WI38 (cell line): ENCODE data around the gene EMILIN1.

Experiments
- H3K4me3 ChIP-seq: 2 replicates; pipeline ENCODE4 v1.5.1; 2011; ENCODE audit warnings: low read depth, mild to moderate bottlenecking, control low read depth, low read length
- TF ChIP-seq, protein P1 (sequence below): IDR thresholded peaks from 2 replicates; pipeline ENCODE4 v1.5.1; 2012; ENCODE audit warnings: low read depth, mild to moderate bottlenecking, control low read depth, low read length

EMILIN1 gene

DNA sequence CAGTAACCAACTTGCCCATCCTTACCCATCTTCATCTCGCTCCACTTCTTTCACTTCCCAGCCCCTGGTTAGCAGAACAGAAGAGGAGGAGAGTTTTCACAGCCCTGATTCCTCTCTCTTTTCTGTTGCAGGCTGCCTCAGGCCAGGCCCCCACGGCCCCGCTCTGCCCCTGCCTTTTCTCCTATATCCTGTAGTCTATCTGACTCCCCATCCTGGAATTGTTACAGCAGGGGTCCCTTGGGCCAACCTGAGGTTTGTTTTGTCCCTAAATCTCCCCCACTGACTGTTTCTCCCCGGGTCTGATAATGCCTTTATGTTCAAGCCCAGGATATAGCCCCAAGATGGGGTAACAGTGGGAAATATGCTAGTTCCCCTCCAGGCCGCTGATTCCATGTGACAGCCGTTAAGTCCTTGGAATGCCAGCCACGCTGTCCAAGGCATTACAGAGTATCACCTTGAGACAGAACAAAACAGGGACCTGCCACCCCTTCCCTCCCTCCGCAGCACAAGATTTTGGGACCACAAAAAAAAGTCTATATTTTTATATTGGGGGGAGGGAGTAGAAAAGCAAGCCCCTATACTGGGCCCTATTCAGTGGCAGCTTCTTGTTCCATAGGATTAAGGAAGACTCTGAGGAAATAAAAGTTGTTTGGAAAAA lies 8.3 kb upstream of the EMILIN1 start:
- TF ChIP-seq, protein P1, sequence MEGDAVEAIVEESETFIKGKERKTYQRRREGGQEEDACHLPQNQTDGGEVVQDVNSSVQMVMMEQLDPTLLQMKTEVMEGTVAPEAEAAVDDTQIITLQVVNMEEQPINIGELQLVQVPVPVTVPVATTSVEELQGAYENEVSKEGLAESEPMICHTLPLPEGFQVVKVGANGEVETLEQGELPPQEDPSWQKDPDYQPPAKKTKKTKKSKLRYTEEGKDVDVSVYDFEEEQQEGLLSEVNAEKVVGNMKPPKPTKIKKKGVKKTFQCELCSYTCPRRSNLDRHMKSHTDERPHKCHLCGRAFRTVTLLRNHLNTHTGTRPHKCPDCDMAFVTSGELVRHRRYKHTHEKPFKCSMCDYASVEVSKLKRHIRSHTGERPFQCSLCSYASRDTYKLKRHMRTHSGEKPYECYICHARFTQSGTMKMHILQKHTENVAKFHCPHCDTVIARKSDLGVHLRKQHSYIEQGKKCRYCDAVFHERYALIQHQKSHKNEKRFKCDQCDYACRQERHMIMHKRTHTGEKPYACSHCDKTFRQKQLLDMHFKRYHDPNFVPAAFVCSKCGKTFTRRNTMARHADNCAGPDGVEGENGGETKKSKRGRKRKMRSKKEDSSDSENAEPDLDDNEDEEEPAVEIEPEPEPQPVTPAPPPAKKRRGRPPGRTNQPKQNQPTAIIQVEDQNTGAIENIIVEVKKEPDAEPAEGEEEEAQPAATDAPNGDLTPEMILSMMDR = no peak
- peak overlapping the region; percentile 100 for H3K4me3 ChIP-seq

DNA sequence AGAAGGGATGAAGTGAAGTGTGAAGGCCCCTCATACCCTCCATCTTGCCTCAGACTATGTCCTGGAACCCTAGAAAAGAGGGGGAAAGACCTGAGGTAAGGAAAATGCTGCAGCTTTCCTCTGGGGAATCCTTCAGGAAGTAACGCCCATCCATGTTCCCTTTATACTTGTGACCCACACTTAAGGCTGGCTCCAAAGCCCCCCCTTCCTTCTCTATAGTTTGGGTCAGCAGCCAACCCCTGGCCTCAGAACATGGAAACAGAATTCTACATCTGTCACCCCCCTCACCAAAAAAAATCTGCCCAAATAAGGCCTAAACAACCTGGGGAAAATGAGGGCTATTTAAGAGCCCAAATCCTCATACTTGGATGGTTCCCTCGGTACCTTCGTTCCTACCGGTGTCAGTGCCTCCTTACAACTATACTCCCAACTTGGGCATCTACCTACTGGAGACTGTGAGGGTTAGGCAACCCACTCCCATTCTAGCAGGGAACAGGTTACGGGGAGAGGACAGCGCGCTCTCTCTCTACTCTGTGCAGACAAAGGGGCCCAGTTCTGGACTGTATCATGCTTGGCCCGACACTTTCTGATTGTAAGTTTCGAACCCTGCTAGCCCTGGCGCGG lies 7.7 kb upstream of the EMILIN1 start:
- TF ChIP-seq, protein P1 = no peak
- peak overlapping the region; percentile 100 for H3K4me3 ChIP-seq

DNA sequence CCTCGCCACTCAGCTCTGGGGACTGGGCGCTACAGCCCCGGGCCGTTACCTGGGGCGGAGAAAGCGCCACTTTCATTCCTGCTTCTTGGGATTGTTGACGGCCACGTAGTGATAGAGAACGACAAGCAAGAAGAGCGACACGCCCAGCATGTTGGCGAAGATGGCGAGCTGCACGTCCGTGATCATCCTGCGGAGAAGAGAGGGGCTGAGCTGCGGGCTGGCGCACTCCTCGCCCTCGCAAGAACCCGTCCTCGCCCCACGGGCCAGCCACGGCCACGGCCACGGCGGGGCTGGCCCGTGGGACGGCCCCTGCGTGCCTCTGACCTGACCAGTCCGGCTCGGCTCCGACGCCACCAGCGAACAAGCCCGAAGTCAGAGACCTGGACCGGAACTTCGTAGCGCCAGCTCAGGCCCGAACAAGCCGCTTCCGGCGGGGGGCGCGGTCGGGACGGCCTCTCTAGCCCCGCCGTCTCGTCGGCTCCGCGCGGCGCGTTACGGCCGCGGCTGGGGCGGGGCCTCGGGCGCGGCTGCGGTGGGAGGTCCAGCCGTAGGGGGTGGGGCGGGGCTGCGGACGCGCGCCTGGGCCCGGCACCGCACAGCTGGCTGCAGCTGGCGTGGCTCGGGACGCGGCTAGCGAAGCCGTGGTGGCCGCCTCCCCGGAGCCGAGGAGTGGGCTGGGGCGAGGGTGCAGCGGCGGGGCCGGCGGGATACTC lies 7.0 kb upstream of the EMILIN1 start, which contains the start of gene OST4:
Gene OST4 (minus strand): TSS at position 378 of the 713 bp plus-strand sequence.
- TF ChIP-seq, protein P1 = no peak
- H3K4me3 ChIP-seq = peak within 1 kb of the TSS; percentile 100

DNA sequence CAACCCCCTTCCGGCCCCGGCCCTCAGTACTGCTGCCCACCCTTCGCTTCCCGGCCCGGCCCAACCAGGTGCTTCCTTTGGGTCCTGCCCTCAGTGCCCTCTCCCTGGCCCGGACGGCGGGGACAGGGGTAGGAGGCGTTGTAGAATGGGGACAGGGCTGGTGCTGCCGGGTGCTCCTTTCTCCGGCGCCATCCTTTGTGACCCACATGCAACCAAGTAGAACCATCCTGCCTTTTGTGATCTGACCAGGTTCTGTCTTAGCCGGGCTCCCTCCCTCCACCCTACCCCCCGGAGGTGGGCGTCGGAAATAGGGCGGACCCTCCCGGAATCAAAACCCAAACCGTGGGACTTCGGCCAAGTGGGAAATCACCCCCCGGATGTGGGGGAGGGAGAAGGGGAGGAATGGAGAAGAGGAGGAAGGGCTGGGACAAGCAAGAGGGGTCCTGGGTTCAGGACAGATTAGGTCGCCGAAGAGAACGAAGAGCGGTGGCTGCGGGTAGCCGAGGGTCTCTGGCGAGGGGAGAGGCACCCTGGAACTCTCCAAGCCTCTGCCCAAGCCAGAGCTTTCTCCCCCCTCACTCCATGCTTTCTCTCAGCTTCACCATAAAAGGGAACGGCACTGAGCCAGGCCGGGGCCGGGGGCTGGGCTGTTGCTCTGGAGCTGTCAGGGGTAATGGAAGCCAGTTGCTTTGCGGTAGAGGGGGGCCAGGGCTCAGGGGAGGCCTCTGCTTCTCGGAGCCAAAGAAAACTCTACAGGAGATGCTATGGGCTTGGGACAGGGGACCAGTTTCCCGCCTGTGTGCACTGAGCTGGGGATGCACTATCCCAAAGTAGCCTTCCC lies 6.2 kb upstream of the EMILIN1 start:
- H3K4me3 ChIP-seq = peak overlapping the region; percentile 64
- TF ChIP-seq, protein P1 = no peak

DNA sequence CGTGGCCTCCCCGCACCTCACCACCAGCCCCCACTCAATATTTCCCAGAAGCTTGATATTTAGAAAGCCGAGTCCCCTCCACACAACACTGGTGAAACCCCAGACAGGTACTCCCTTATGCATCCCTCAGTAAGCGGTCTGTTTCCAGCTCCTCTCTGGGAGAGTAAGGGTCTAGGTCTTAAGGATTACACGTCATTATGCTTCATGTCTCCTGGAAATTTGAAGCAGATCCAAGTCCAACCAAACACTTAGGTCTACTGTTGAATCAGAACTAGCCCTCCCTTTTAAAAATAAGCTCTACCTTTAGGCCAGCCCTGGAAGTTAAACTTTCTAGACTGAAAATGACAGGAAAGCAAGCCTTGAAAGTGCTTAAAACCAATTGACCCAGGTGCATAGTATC lies 5.5 kb upstream of the EMILIN1 start:
- H3K4me3 ChIP-seq = no peak overlapping the region
- TF ChIP-seq, protein P1 = no peak

DNA sequence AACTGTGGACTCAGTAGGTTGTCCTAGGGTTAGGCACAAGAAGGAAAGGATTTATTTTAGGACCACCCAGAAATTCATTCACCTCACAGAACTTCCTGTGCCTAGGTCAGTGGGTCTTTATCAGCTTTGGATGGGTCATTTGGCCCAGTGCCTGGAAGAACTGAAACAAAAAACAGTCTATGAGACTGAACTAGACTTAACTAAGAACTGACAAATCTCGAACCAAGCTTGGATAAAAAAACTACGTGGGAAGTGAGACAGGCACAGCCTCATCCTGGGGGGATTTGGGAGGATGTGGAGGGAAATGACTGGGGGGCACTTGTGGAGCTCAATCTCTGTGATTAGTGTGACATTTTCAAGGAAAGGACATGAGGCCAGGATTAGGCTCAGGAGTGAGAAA lies 4.6 kb upstream of the EMILIN1 start:
- TF ChIP-seq, protein P1 = no peak

More for the DNA sequence above, 4.6 kb upstream of the EMILIN1 start:
- H3K4me3 ChIP-seq = no peak overlapping the region
